DOHH2 (cell line): ENCODE data around the gene OR5F1.

Experiments used
- H3F3A ChIP-seq: fragments of 200-600 bp; sonication (generic), shearing (Covaris generic); 2 replicates; pipeline ENCODE4 v1.6.0; 2016; ENCODE audit warnings: antibody characterized with exemption, mild to moderate bottlenecking; ENCODE audit not compliant: control insufficient read depth, insufficient read depth
- H3K27ac ChIP-seq: fragments of 200-600 bp; sonication (generic); 2 replicates; pipeline ENCODE4 v1.5.1; 2014; ENCODE audit warnings: low read depth, mild to moderate bottlenecking, low read length, moderate library complexity
- H3K27me3 ChIP-seq: fragments of 200-600 bp; sonication (generic); 2 replicates; pipeline ENCODE4 v1.6.1; 2014; ENCODE audit warnings: mild to moderate bottlenecking, low read length, mixed read lengths; ENCODE audit not compliant: control insufficient read depth
- H3K36me3 ChIP-seq: fragments of 200-600 bp; sonication (generic); 2 replicates; pipeline ENCODE4 v1.6.1; 2014; ENCODE audit warnings: mild to moderate bottlenecking, low read length, moderate library complexity, mixed read lengths; ENCODE audit not compliant: control insufficient read depth
- H3K4me1 ChIP-seq: fragments of 200-600 bp; sonication (generic); 2 replicates; pipeline ENCODE4 v1.6.1; 2014; ENCODE audit warnings: mild to moderate bottlenecking, low read length, mixed read lengths; ENCODE audit not compliant: control insufficient read depth
- H3K4me2 ChIP-seq: fragments of 200-600 bp; sonication (generic); 2 replicates; pipeline ENCODE4 v1.6.0; 2014; ENCODE audit warnings: mild to moderate bottlenecking, low read length, moderate library complexity
- H3K4me3 ChIP-seq: fragments of 200-600 bp; sonication (generic); 2 replicates; pipeline ENCODE4 v1.5.1; 2014; ENCODE audit warnings: mild to moderate bottlenecking, low read length, mixed read lengths
- H3K79me2 ChIP-seq: fragments of 200-600 bp; sonication (generic); 2 replicates; pipeline ENCODE4 v1.6.1; 2014; ENCODE audit warnings: mild to moderate bottlenecking, low read length, mixed read lengths; ENCODE audit not compliant: control insufficient read depth
- H3K9me2 ChIP-seq: fragments of 200-600 bp; sonication (generic); replicated peaks from 2 replicates; pipeline ENCODE4 v1.6.1; 2014; ENCODE audit warnings: mild to moderate bottlenecking, low read length, mixed read lengths; ENCODE audit not compliant: control insufficient read depth
- H3K9me3 ChIP-seq: fragments of 200-600 bp; sonication (generic); 2 replicates; pipeline ENCODE4 v1.6.1; 2014; ENCODE audit warnings: antibody characterized with exemption, low read length, mixed read lengths; ENCODE audit not compliant: control insufficient read depth, insufficient read depth
- H4K20me1 ChIP-seq: fragments of 200-600 bp; sonication (generic); 2 replicates; pipeline ENCODE4 v1.6.0; 2014; ENCODE audit warnings: low read depth, mild to moderate bottlenecking, antibody characterized with exemption, low read length, moderate library complexity; ENCODE audit not compliant: control insufficient read depth, insufficient read depth
- CTCF ChIP-seq: fragments of 200-600 bp; sonication (generic); IDR thresholded peaks from one replicate; pipeline ENCODE4 v1.5.1; 2014; ENCODE audit warnings: antibody characterized with exemption, mild to moderate bottlenecking, low read depth, low read length; ENCODE audit not compliant: poor library complexity, severe bottlenecking
- EZH2phosphoT487 ChIP-seq: fragments of 200-600 bp; sonication (generic); IDR thresholded peaks from 2 replicates; pipeline ENCODE4 v1.6.1; 2017; ENCODE audit warnings: borderline replicate concordance, mild to moderate bottlenecking, antibody characterized with exemption, low read length, moderate library complexity, mixed read lengths

The OR5F1 gene

GRCh38 chr11:55994525-55994924 is at the start of gene OR5F1:
Gene OR5F1 (minus strand): TSS chr11:55994625. CDS start chr11:55994625, 0 bp downstream.
- Histone ChIP-seq H3K27ac (no peak within 1 kb of the TSS), H3K9me3 (no peaks in the 10 kb centered on the region), H3K27me3 (no peaks in the 10 kb centered on the region), H3K79me2 (no peaks in the 10 kb centered on the region), H3K4me3 (no peak within 1 kb of the TSS), H3K36me3 (no peaks in the 10 kb centered on the region), H4K20me1 (no peaks in the 10 kb centered on the region), H3K4me2 (no peak within 1 kb of the TSS), H3K9me2 (no peaks in the 10 kb centered on the region), H3K4me1 (no peaks in the 10 kb centered on the region), H3F3A (no peaks in the 10 kb centered on the region)
- TF ChIP-seq CTCF (no peak), EZH2phosphoT487 (no peak)

- H4K20me1 ChIP-seq = no peaks in the 10 kb centered on the region
- H3K9me3 ChIP-seq = peaks cover 4% of the 10 kb centered on the region; the same call in 1 of the 2 replicates
- no peaks in the 10 kb centered on the region for H3K79me2 ChIP-seq
- no peak within 1 kb of the TSS for H3K4me3 ChIP-seq
- no peak within 1 kb of the TSS for H3K27ac ChIP-seq
- no peaks in the 10 kb centered on the region for H3K36me3 ChIP-seq
- no peak within 1 kb of the TSS for H3K4me2 ChIP-seq
- H3K27me3 ChIP-seq = no peaks in the 10 kb centered on the region
- no peak for TF ChIP-seq CTCF
- no peak for TF ChIP-seq EZH2phosphoT487
- H3F3A ChIP-seq = no peaks in the 10 kb centered on the region
- H3K4me1 ChIP-seq = no peaks in the 10 kb centered on the region
- no peaks in the 10 kb centered on the region for H3K9me2 ChIP-seq
Measured at GRCh38 chr11:56027354-56027753, 32.9 kb upstream of the OR5F1 start, which contains the start of gene OR5AS1. Gene OR5AS1 (plus strand): TSS chr11:56027654. CDS start chr11:56030419, 2,765 bp downstream.

- Histone ChIP-seq H4K20me1 (no peaks in the 10 kb centered on the region), H3K36me3 (no peaks in the 10 kb centered on the region), H3K27ac (no peak overlapping the region), H3K4me3 (no peak overlapping the region), H3K9me3 (no peaks in the 10 kb centered on the region), H3K4me1 (no peaks in the 10 kb centered on the region), H3K27me3 (no peaks in the 10 kb centered on the region), H3F3A (no peaks in the 10 kb centered on the region), H3K4me2 (no peak overlapping the region), H3K9me2 (no peaks in the 10 kb centered on the region), H3K79me2 (no peaks in the 10 kb centered on the region)
- TF ChIP-seq EZH2phosphoT487 (no peak), CTCF (no peak)
Measured at GRCh38 chr11:56013805-56014204, 19.4 kb upstream of the OR5F1 start.
